GM12891 (cell line): ENCODE data around the gene MCRIP1.

Experiments used
- PAX5 ChIP-seq: IDR thresholded peaks from 2 replicates; pipeline ENCODE4 v1.6.1; 2011; ENCODE audit warnings: low read length, moderate library complexity, mild to moderate bottlenecking; ENCODE audit not compliant: insufficient read depth, severe bottlenecking
- POLR2A ChIP-seq: IDR thresholded peaks from 2 replicates; pipeline ENCODE4 v1.6.1; 2011; ENCODE audit warnings: low read depth, low read length, control low read depth
- POLR2AphosphoS5 ChIP-seq: IDR thresholded peaks from 2 replicates; pipeline ENCODE4 v1.6.1; 2011; ENCODE audit warnings: low read depth, low read length, control low read depth
- TAF1 ChIP-seq: IDR thresholded peaks from 2 replicates; pipeline ENCODE4 v1.6.1; 2011; ENCODE audit warnings: low read depth, low read length, control low read depth

DNA sequence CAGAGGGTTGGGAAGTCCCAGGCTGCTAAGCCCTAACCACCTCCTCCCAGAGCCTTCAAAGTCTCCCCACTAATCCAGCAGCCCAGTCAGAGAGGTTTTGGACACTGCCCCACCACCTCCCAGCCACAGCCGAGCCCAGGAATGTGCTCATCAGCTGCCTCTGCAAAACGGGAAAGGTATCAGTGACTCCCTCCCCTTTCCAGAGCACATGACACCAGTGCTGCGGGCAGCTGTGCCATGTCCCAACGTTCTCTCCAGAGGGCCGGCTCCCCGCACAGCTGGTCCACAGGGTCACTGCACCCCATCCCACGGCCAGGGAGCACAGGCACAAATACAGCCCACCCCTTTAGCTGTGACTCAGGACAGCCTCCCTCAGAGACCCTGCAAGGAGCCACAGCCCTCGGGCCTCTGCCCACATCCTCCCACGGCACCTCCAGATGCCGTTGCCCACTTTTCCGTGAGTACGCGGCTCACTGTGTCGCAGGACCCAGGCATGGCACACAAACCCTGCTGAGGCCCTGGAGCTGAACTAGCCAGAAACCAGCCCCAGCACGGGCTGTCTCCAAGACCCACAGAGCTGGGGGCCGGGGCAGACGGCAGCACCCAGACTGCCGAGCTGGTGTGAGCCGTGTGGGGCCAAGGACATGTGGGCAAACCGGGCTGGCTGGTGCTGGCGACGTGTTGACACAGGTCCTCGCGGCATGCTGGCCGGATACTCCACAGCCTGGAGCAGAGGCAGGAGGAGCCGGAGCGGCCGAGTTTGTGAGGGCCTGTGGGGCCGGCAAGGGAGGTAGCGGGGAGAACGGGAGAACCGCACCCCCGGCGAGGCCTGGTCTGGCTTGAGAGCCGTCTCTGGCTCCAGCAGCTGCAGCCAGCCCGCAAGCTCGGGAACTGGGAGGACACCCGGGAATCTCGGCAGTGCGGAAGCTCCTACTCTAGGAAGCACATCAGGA is 8.0 kb upstream of the MCRIP1 start:
- TF ChIP-seq POLR2A (no peak), POLR2AphosphoS5 (no peak), TAF1 (no peak), PAX5 (no peak)
